HCT116 (cell line): ENCODE results near the gene RAI1.

Source experiments
- CTCF ChIP-seq, 3 experiments: fragments of 200-600 bp in 1 of 3; sonication (generic) in 1 of 3; IDR thresholded peaks in 2 of 3; conservative IDR thresholded peaks in 1 of 3; 2 replicates each; pipeline ENCODE4 v1.5.1; 2012 to 2017; ENCODE audit warnings: low read depth in 2 of 3, low read length in 2 of 3, antibody characterized with exemption in 1 of 3, borderline replicate concordance in 1 of 3, control low read depth in 1 of 3, mild to moderate bottlenecking in 1 of 3, mixed read lengths in 1 of 3, mixed run types in 1 of 3, moderate library complexity in 1 of 3; ENCODE audit not compliant: insufficient read depth in 1 of 3
- EGR1 ChIP-seq: IDR thresholded peaks from 2 replicates; pipeline ENCODE4 v1.6.1; 2012; ENCODE audit warnings: low read depth
- EZH2 ChIP-seq: fragments of 200-600 bp; sonication (generic); IDR thresholded peaks from 2 replicates; pipeline ENCODE4 v1.6.1; 2017; ENCODE audit warnings: antibody characterized with exemption, mixed run types
- EZH2phosphoT487 ChIP-seq: fragments of 200-600 bp; IDR thresholded peaks from 2 replicates; pipeline ENCODE4 v1.6.1; 2018; ENCODE audit warnings: antibody characterized with exemption, borderline replicate concordance
- POLR2A ChIP-seq: IDR thresholded peaks from 2 replicates; pipeline ENCODE4 v1.7.0; 2011; ENCODE audit warnings: borderline replicate concordance; ENCODE audit not compliant: insufficient read depth, insufficient read length; ENCODE audit errors: extremely low read depth
- POLR2AphosphoS5 ChIP-seq: IDR thresholded peaks from 2 replicates; pipeline ENCODE4 v1.6.1; 2011; ENCODE audit warnings: mild to moderate bottlenecking, low read depth, low read length, moderate library complexity
- RAD21 ChIP-seq: IDR thresholded peaks from 2 replicates; pipeline ENCODE4 v1.6.1; 2012; ENCODE audit warnings: low read depth, mild to moderate bottlenecking
- YY1 ChIP-seq: IDR thresholded peaks from 2 replicates; pipeline ENCODE4 v1.6.1; 2011; ENCODE audit warnings: low read length, low read depth, moderate library complexity, mild to moderate bottlenecking; ENCODE audit not compliant: insufficient replicate concordance; ENCODE audit errors: extremely low read depth
- ZFX ChIP-seq: fragments of 450-650 bp; IDR thresholded peaks from 2 replicates; pipeline ENCODE4 v1.6.1; 2017

GRCh38 chr17:17779015-17779611 lies 97.9 kb downstream of the RAI1 start:
- TF ChIP-seq CTCF (IDR thresholded peaks at IDR 0.05 in 2 of 3, conservative IDR thresholded peaks at IDR 0.05 in 1 of 3; ENCODE audit: borderline replicate concordance in 1 of 3, insufficient read depth in 1 of 3, low read depth in 2 of 3, low read length in 2 of 3) (no peak), ZFX (no peak), RAD21 (no peak), EZH2 (no peak), EZH2phosphoT487 (no peak), POLR2A (no peak), YY1 (no peak), POLR2AphosphoS5 (no peak), EGR1 (no peak)
